Embryonic facial prominence (tissue), 1 donor: Measurements from ENCODE around the gene TTC38.

Source experiments
- DNase-seq: peaks from one replicate; pipeline ENCODE4 v3.0.0-alpha.2; 2016; ENCODE audit errors: extremely low spot score

TTC38 gene

DNA sequence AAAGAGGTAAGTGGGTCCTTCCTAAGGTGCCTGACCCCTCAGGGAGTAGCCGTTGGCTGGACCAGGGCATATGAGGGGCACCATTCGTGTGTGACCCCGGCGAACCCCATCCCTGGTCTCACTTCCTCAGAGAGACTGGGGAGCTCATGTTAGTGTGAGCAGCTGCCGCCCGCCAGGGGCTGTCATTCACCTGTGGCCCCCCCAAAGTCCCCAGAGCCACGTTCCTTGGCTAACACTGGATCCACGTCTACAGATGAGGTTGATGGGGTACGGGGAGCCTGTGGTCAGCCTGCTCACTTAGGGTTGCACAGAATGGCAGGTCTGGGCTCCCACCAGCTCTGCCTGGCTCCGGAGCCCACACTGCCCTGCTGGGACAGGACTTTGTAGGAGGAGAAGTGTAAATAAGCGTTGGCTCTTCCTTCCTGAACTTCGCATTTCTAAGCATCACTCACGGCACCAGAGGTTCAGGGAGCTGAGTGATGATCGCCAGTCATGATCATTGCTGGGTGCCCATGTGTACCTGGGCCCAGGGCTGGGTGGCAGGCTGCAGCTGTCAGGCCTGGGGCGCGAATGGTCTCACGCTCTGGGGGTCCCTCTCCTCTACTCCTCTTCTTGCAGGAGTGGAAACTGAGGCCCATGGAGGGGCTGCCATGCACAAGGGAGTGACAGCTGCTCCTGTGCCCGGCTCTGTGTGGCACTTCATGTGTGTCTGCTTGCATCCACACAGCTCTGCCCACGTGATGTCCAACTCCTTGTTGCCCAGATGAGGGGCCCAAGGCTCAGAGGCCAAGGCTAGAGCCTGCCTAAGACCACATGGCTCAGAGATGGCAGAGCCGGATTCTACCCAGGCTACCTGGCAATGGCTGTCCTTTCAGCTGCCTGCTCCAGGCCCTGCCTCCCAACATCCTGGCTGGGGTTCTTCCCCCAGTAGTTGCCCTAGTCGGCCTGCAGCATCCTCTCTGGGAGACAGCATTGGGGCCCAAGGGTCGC is 11.1 kb downstream of the TTC38 start:
- DNase-seq, result no peak

DNA sequence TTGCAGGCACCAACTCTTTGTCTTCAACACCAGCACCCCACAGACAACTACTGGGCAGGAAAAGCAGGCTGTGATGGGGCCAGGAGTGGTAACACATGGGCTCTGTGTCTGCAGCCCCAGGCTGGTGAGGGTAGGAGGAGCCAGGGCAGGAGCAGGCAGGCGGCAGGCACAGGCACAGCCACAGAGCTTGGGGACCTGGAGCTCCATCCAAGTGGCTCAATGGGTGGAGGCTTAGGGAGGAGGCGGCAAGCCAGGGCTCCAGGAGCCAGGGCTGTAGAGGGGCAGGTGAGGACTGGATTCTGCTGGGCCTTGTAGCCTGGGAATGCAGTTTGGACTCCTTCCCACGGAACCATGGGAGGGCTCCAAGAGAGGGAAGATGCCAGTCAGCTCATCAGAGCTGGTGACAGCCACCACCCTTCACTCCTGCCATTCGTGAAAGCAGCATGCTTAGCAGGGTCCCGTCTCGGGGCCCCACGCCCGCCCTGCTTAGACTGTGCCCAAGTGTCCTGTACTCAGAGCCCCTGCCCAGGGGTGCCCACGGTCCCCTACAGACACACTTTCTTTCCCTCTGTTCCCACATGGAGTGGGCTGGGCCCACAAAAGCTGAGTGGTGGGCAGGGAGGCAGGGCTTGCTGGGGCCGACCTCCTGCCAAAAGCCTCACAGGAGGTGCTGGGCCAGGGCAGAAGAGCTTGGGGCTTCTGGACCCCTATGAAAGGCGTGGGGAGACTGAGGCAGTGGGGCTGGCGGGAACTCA is 12.4 kb downstream of the TTC38 start:
- DNase-seq, result no peak

DNA sequence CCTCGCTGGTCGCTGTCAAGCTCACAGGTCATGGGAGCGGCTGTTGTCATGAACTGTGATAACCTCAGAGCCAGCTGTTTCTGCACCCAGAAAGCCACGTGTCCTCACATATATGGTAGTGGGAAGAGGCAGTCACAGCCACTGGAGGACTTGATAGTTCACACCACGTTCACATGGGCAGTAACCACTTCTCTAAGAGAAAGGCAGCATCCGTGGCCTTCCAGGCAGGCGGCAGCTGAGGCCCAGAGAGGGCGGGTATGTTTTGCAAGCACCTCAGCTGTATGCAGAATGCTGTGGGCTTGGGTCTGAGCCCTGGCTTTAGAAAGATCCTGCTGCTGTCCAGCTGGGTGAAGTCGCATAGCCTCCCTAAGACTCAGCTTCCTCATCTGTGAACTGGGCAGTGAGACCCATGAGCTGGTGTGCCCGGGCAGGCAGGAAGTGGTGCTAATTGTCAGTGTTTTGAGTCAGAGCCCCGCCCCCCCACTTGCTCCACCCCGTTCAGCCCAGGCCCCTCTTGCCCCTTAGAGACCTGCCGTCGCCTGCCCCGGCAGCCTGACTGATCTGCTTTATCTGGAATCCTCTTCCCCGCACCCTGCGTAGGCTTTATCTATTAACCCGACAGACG is 13.3 kb downstream of the TTC38 start:
- DNase-seq, result no peak

DNA sequence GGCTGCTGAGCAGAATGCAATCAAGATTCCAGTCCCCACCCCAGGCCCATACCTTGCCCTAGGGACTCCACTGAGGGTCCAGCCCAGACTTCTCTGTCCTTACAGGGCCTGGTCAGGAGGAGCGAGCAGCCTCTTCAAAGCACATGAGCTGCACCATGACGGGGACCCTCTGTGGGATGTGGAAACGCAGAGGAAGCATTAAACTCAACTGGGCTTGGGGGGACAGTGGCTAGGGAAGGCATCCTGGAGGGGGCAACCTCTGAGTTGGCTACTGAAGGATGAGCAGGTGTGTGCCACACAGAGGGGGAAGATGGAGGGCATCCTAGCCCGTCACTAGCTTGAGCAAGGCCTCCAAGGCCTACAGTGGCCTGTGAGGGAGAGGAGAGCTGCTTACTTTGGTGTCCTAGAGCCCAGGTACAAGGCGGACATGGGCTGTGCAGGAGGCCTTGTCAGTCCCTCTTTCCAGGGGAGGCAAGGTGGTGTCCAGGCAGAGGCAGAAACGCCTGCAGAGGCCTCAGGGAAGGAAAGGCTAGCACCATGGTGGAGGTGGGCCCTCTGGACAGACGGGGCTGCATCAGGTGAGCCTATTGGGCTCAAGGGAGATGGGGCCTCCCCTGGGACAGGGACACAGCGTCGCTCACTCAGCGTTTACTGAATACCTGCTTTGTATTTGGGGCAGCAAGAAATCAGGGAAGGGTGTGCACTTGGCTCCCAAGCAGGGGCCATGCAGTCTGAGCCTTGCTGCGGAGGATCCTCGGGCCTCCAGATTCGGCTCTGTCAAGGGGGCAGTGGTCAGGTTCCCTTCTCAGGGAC is 14.3 kb downstream of the TTC38 start:
- DNase-seq, result no peak

DNA sequence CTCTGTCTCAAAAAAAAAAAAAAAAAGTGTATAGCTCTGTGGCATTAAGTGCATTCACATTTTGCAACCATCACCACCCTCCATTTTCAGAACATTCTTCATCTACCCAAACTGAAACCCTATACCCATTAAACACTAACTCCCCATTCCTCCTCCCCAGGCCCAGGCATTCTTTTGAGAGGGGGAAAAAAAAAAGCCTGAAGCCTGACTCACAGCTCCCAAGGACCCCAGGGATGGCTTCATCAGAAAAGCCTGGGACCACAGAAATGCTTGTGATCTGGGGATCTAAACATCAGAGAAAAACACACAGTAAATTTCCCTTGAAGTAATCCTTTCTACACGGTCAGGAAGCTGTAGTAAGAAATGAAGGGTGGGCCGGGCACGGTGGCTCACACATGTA is 18.2 kb downstream of the TTC38 start:
- DNase-seq, result no peak

DNA sequence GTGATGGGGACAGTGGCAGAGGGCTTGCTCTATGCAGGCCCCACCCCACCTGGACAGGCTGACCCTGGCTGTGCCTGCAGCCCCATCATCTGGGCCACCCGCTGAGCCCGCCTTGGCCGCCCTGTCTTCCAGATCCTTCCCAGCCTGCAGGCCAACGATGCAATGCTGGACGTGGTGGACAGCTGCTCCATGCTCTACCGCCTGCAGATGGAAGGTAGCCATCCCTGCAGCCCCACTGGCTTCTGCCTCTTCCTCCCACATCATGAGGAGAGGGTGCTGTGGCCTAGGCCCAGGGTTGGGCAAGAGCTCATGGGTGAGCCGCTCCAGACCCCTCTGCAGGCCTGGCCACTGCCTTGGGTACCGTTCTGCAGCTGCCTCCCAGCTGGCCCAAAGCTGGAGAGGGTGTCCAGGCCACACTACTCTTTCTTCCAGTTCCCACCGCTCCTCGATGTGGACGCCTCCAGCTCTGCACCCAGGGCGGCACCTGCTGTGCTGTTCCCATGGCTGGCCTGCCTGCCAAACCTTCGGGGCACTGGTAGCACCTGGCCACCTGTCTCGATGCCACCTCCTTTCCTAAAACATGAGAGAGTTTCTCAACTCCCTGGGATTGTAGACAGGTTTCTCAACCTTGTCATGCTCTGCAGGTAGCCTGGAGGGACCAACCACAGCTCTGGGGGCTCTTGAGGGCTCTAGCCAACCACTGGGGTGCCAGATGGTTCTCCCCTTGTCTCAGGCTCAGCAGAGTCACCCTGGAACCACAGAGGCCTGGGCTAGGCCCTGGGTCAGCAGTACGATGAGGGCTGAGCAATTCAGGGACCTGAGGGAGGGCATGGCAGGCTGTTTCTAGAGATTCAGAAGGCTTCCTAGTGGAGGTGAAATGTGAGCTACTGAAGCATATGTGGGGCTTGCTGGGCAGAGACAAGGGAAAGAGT is 19.4 kb downstream of the TTC38 start:
- DNase-seq, result no peak

DNA sequence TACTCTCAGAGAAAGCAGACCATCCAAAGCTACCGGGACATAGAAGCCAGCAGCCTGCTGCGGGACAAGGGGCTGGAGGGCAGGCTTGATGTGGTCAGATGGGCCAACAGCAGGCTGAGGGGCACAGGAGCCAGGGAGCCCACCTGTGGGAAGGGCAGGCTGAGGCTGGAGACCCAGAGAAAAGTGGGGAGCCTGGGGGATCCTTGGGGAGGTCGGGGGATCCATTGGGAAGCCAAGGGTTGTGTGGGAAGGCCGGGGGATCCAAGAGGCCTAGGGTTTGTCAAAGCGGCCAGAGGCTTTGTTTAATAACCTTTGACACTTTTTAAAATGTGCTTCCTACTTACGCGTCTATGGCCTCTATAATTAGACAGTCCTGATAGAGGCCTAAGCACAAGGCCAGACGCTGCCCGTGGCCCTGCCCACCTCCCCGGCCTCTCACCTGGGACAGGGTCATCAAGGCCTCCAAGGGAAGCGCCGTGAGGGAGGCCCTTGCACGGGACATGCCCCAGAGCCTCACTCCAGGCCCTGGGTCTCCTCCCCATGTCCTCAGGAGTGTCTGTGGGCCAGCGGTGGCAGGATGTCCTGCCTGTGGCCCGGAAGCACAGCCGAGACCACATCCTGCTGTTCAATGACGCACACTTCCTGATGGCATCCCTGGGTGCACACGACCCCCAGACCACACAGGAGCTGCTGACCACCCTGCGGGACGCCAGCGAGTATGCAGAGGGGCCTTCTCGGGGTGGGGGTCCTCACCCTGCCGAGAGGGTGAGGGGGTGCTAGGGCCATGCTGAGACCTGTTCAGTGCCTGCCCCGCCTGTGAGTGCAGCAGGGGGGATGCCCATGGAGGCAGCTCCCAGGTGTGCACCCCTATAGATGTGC is 20.3 kb downstream of the TTC38 start:
- DNase-seq, result no peak

DNA sequence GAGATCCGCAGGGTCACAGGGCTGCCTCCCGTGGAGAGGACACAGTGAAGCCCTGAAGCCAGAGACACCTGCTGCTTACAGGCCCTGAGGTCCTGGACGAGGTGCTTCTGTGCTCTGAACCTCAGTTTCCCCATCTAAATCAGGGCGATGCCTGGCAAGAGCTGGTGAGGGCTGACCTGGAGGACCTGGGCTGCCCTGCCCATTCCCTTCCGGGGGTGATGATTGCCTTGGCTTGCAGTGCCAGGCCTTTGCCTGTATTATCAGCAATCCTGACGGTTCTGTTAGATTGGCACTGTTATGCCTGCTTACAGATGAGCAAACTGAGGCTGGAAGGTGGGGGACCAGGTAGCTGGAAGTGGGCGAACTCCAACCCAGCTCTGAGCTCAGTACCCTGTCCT is 21.0 kb downstream of the TTC38 start:
- no peak for DNase-seq

DNA sequence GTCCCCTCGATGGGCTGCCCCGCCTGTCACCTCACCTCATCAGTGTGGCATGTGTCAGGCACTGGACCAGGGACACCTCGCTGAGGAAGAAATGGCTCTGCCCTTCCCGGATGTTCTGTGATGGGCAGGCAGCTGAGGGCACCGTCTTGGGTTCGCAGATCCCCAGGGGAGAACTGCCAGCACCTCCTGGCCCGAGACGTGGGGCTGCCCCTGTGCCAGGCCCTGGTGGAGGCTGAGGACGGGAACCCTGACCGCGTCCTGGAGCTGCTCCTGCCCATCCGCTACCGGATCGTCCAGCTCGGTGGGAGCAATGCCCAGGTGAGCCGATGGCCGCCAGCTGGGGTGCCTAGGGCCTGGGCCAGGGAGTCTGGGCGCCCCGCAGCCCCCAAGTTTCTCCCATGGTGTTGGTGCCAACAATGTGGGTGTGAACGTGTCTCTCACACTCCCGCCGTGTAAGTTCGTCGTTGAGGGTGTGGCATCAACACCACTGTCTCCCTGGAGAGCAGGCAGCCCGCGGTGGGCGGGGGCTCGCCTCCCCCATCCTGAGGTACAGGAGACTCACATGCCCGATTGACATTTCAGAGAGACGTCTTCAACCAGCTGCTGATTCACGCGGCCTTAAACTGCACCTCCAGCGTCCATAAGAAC is 21.6 kb downstream of the TTC38 start:
- DNase-seq, result no peak

DNA sequence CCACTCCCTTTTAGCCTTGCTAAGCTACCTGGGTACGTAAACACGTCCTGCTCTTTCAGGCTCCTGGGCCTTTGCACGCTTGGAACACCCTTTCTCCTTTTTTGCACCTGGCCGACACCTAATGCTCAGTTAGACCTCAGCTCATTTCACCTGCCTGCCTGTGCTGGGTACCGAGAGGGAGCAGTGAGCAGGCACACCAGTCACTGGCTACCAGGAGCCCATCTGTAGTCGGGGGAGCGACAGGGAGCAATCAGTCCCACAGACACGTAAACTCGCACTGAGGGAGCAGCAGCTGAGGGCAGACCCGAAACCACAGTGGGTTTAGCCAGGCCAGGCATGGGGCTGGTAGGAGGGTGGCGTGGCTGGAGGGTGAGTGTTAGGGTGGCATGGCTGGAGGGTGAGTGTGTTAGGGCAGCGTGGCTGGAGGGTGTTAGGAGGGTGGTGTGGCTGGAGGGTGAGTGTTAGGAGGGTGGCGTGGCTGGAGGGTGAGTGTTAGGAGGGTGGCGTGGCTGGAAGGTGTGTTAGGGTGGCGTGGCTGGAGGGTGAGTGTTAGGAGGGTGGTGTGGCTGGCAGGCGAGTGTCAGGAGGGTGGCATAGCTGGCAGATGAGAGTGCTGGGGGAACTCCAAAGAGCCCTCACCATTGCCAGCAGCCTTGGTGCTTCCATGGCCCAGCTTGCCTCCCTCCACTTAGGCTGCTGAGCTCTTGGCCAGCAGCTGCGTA is 22.5 kb downstream of the TTC38 start:
- no peak for DNase-seq

DNA sequence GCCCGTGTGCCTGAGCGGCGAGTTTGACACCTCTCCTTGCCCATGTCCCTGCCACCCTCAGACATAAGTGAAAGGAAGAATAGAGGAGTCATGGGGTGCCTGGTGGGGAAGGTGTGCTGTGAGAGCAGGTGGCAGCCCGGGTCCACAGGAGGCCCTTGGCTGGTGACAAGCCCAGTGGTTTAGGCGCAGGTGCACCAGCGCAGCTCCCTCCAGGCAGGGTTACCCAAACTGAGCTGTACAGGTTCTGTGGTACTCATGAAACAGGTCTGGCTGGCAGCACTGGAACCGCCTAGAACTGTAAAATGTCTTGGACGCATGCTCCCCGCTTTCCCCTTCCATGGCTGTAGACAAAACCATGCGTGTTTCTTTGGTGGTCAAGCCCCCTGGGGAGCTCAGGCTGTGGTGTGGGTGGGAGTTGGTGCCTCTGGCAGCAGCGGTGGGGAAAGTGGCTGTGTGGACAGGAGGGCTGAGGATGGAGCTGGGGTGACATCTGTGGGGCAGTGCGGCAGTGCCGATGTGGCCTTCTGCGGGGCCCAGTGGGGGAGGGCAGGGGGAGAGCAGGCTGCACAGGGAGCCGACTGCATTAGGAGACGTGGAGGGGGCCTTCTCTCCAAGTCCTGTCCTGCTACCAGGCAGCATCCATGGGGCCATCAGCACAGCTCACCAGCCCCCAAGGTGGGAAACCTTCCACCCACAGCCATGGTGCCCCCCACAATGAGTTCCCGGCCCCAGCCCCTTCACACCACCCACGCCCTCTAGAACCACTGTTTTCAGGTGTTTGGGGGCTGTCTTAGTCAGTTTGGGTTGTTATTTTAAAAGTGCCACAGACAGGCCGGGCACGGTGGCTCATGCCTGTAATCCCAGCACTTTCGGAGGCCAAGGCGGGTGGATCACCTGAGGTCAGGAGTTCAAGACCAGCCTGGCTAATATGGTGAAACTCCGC is 23.3 kb downstream of the TTC38 start:
- DNase-seq, result no peak

DNA sequence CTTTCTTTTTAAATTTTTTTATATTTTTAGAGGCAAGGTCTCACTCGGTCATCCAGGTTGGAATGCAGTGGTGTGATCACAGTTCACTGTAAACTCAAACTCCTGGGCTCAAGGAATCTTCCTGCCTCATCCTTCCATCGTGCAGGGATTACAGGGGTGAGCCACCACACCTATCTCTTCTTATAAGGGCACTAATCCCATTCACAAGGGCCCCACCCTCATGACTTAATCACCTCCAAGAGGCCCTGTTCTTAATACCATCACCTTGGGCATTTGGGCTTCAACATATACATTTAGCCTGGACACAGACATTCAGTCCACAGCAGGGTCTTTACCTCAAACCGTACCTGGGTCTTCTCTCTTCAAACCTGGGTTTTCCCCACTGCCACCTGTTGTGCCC is 24.4 kb downstream of the TTC38 start:
- DNase-seq, result no peak

DNA sequence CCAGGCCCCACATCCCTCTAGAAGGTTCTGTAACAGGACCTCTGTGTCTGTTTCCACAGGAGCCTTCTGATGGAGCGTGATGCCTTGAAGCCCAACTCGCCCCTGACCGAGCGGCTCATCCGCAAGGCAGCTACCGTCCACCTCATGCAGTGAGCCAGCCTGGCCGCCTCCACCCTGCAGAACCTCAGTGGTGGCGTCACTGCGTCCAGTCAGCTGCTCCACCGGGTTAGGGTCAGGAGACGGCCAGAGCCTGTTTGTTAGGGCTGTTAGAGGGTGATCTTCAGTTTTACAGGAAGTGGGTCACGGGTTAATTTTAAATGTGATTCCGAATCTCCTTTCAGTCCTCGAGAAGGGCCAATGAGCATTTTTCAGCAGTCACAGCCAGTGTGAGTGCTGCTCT is 24.9 kb downstream of the TTC38 start:
- no peak for DNase-seq

DNA sequence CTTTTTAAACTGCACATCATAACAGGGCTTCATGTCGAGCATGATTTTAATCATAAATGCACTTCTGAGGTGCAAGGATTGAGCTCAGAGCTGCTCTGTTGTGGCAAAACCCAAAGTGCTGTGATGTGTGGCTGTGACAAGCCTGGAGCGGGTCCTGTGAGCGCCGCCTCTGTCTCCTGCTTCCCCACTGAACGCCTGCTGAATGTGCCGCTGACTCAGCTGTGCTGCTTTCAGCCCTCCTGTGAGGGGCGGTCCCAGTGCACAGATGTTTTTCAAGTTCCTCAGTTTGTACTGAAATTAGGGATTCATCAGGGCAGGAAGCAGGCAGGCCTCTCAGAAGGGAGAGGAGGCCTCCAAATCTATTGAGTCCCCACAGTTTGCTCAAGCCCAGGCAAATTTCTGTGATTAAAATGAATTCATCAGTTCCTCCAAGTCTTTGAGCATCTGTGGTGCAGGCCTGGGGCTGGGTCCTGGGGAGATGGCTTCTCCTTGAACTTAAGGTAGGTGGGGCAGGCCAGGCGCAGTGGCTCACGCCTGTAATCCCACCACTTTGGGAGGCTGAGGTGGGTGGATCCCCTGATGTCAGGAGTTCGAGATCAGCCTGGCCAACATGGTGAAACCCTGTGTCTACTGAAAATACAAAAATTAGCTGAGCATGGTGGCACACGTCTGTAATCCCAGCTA is 25.9 kb downstream of the TTC38 start:
- DNase-seq, result no peak

DNA sequence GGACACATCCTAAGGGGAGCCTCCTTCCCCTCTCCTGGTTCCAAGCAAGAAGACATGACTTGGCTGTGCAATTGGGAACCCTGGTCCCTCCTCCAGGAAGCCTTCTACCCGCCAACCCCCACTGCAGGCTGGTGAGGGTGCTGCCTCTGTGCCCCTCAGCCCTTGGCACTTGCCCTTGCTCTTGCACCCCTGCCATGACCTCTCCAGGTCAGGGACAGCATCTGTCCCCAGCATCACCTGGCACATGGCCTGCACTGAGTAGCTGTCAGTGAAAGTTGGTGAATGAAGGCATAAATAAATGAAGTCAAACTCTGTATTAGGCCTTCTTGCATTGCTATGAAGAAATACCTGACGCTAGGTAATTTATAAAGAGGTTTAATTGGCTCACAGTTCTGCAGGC is 27.0 kb downstream of the TTC38 start:
- DNase-seq, result no peak

DNA sequence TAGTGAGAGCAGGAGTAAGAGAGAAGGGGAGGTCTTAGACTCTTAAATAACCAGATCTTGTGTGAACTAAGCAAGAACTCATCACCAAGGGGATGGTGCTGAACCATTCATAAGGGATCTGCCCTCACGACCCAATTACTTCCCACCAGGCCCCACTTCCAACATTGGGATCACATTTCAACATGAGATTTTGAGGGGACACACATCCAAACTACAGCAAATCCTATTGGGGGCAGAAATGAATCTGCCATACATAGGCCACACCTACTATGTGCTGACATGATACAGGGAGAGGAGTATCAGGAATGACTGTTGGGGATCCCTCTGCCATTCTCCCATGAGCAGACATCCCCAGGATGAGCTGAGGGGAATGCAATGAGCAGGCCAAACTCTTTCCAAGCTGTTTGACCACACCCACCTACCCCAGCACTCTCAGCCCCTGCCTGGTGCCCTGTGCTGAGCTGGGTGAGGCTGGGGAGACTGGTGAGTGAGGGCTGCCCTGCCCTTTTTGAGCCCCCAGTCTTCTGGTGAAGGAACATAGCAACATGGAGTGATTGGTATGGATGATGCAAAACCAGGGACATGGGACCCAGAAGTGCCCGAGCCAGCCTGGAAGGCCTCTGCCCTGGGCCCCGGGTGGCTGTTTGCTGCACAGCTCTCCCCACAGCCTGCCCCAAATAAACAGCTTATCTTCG is 27.6 kb downstream of the TTC38 start:
- no peak for DNase-seq
